Measurements from ENCODE around the gene RBM26. TPM values are rescaled to one million over a fixed set of nuclear protein-coding genes. Genes with fewer than 3 reads are reported as not detected.

RBM26 gene
- total and polyA plus RNA-seq, 3 donors from 2014 or later = 37.6 to 67.5 (median 66.1) TPM

- no peaks in the 10 kb centered on the region for H3K9me3 ChIP-seq
Measured at GRCh38 chr13:79393564-79394249, 12.3 kb downstream of the RBM26 start.

GRCh38 chr13:79392882-79393563, 13.0 kb downstream of the RBM26 start:
- no peak for DNase-seq
- Histone ChIP-seq H3K27ac (no peak overlapping the region), H3K4me3 (no peak overlapping the region), H3K9me3 (no peaks in the 10 kb centered on the region), H3K27me3 (no peaks in the 10 kb centered on the region), H3K36me3 (ENCODE audit: low read depth, missing control alignments) (no peaks in the 10 kb centered on the region), H3K4me1 (no peaks in the 10 kb centered on the region)
- intact Hi-C loops (cut with DNase I; ENCODE audit: low total_unique reads) = no loop called here
- WGBS, 2 donors = 88 to 92% methylated on average over 6 of the region's 6 CpGs
- TF ChIP-seq CTCF (IDR thresholded peaks at IDR 0.05) = no peak
- TF ChIP-seq POLR2A (IDR thresholded peaks at IDR 0.05) = no peak

More at GRCh38 chr13:79393564-79394249, 12.3 kb downstream of the RBM26 start:
- H3K4me1 ChIP-seq = no peaks in the 10 kb centered on the region
- no peak overlapping the region for H3K4me3 ChIP-seq
- H3K27ac ChIP-seq = no peak overlapping the region
- no peaks in the 10 kb centered on the region for H3K36me3 ChIP-seq (ENCODE audit: low read depth, missing control alignments)
- no peak for DNase-seq
- WGBS, 2 donors = 73 to 77% methylated on average over 14 of the region's 14 CpGs
- TF ChIP-seq POLR2A (IDR thresholded peaks at IDR 0.05) = no peak
- intact Hi-C loops (cut with DNase I; ENCODE audit: low total_unique reads) = no loop called here
- H3K27me3 ChIP-seq = no peaks in the 10 kb centered on the region

- H3K9me3 ChIP-seq = no peaks in the 10 kb centered on the region
- no peak for DNase-seq
- no peak overlapping the region for H3K4me3 ChIP-seq
- H3K27ac ChIP-seq = no peak overlapping the region
- 80 to 95% methylated on average over 1 of the region's 1 CpG for WGBS, 2 donors
- no peaks in the 10 kb centered on the region for H3K27me3 ChIP-seq
- no peaks in the 10 kb centered on the region for H3K4me1 ChIP-seq
- intact Hi-C loops (cut with DNase I; ENCODE audit: low total_unique reads) = no loop called here
- no peaks in the 10 kb centered on the region for H3K36me3 ChIP-seq (ENCODE audit: low read depth, missing control alignments)
- TF ChIP-seq CTCF (IDR thresholded peaks at IDR 0.05) = no peak
Measured at GRCh38 chr13:79389026-79389425, 17.0 kb downstream of the RBM26 start.

GRCh38 chr13:79387853-79388252, 18.2 kb downstream of the RBM26 start:
- intact Hi-C loops (cut with DNase I; ENCODE audit: low total_unique reads) = no loop called here
- TF ChIP-seq CTCF (IDR thresholded peaks at IDR 0.05) (no peak), POLR2A (IDR thresholded peaks at IDR 0.05) (no peak)
- 81 to 82% methylated on average over 4 of the region's 4 CpGs for WGBS, 2 donors
- no peaks in the 10 kb centered on the region for H3K27me3 ChIP-seq
- no peaks in the 10 kb centered on the region for H3K4me1 ChIP-seq
- H3K36me3 ChIP-seq (ENCODE audit: low read depth, missing control alignments) = no peaks in the 10 kb centered on the region
- no peak overlapping the region for H3K27ac ChIP-seq
- DNase-seq = no peak
- H3K4me3 ChIP-seq = no peak overlapping the region
- H3K9me3 ChIP-seq = no peaks in the 10 kb centered on the region

DNA sequence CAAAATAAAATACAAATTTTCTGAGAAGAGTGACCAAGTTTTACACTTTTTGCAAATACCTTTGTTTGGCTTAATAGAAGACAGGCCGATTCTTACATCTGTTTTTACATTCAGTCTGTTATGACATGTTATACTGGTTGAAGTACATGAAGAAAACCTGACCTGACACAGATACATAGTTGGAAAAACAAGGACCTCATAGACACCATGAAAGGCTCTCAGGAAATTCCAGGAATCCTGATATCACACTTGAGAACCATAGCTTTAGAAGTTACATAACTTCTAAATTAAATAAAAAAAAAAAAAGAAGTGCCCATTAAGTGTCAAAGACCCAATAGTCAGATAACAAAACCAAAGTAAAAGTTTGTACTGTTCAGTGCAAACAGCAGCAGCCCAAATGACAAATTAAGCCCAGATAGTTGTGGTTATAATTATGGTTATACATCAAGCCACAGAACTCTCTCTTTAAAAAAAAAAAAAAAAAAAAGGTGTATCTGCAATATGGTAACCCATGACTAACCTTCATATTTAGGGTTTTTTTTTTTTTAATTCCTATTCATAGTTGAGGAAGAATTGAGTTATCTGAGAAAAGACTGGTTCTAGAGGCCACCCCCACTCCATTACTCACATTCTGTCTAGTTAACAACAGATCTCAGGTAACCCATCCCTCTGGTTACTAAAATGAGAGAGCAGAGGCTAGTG, 19.8 kb downstream of the RBM26 start:
- 90 to 93% methylated on average over 1 of the region's 1 CpG for WGBS, 2 donors
- intact Hi-C loops (cut with DNase I; ENCODE audit: low total_unique reads) = no loop called here

More for the DNA sequence above, 19.8 kb downstream of the RBM26 start:
- H3K36me3 ChIP-seq (ENCODE audit: low read depth, missing control alignments) = no peaks in the 10 kb centered on the region
- no peaks in the 10 kb centered on the region for H3K9me3 ChIP-seq
- TF ChIP-seq CTCF (IDR thresholded peaks at IDR 0.05) (no peak), POLR2A (IDR thresholded peaks at IDR 0.05) (no peak)
- no peak overlapping the region for H3K27ac ChIP-seq
- H3K4me1 ChIP-seq = no peaks in the 10 kb centered on the region
- DNase-seq = no peak
- H3K27me3 ChIP-seq = no peaks in the 10 kb centered on the region
- no peak overlapping the region for H3K4me3 ChIP-seq

Measured in testis (tissue), 3 donors.